SK-N-SH treated with all-trans-retinoic acid at 6 μM for 48 hours (cell line): Measurements from ENCODE around the gene TOP2A.

Experiments used
- OSR1 ChIP-seq: fragments of 250-450 bp; sonication (Bioruptor Pico); IDR thresholded peaks from 2 replicates; pipeline ENCODE4 v1.8.0; 2022; ENCODE audit warnings: moderate library complexity, mild to moderate bottlenecking, inconsistent platforms
- PATZ1 ChIP-seq: fragments of 250-450 bp; sonication (Bioruptor Pico); IDR thresholded peaks from 2 replicates; pipeline ENCODE4 v1.8.0; 2020; ENCODE audit warnings: mild to moderate bottlenecking, moderate library complexity, borderline replicate concordance
- SNAI2 ChIP-seq: fragments of 250-450 bp; sonication (Bioruptor Pico); IDR thresholded peaks from 2 replicates; pipeline ENCODE4 v1.5.0; 2020; ENCODE audit warnings: mild to moderate bottlenecking, moderate library complexity
- TCF4 ChIP-seq: fragments of 250-450 bp; sonication (Bioruptor Pico); IDR thresholded peaks from 2 replicates; pipeline ENCODE4 v1.8.0; 2021; ENCODE audit warnings: mild to moderate bottlenecking, moderate library complexity, borderline replicate concordance
- TSHZ2 ChIP-seq: fragments of 250-450 bp; sonication (Bioruptor Pico); IDR thresholded peaks from 2 replicates; pipeline ENCODE4 v1.5.0; 2020; ENCODE audit warnings: mild to moderate bottlenecking, moderate library complexity

GRCh38 chr17:40422990-40423633, 5.4 kb upstream of the TOP2A start:
- TF ChIP-seq PATZ1 (CRISPR knock-in tag) (no peak), TSHZ2 (CRISPR knock-in tag) (no peak), TCF4 (no peak), OSR1 (CRISPR knock-in tag) (no peak), SNAI2 (no peak)
